Glutamatergic neuron (in vitro differentiated cells): ENCODE measurements around the gene C17orf100. TPM values are rescaled to one million over a fixed set of nuclear protein-coding genes. Genes with fewer than 3 reads are reported as not detected.

Source experiments
- DNase-seq: peaks from one replicate; pipeline ENCODE4 v3.0.0; 2022
- H3K27ac Mint-ChIP-seq: one replicate; pipeline ENCODE4 v1.8.0; 2020; ENCODE audit warnings: mild to moderate bottlenecking, mixed read lengths, inconsistent platforms; ENCODE audit not compliant: unreplicated experiment
- H3K27me3 Mint-ChIP-seq: one replicate; pipeline ENCODE4 v1.8.0; 2020; ENCODE audit warnings: mild to moderate bottlenecking, moderate library complexity, mixed read lengths, inconsistent platforms; ENCODE audit not compliant: unreplicated experiment
- H3K36me3 Mint-ChIP-seq: one replicate; pipeline ENCODE4 v1.8.0; 2020; ENCODE audit warnings: mild to moderate bottlenecking, mixed read lengths, inconsistent platforms; ENCODE audit not compliant: unreplicated experiment
- H3K4me1 Mint-ChIP-seq: one replicate; pipeline ENCODE4 v1.8.0; 2020; ENCODE audit warnings: mild to moderate bottlenecking, low read depth, mixed read lengths, inconsistent platforms; ENCODE audit not compliant: unreplicated experiment
- H3K4me3 Mint-ChIP-seq: one replicate; pipeline ENCODE4 v1.8.0; 2020; ENCODE audit warnings: mild to moderate bottlenecking, mixed read lengths, inconsistent platforms; ENCODE audit not compliant: unreplicated experiment
- H3K9me3 Mint-ChIP-seq: one replicate; pipeline ENCODE4 v1.8.0; 2020; ENCODE audit warnings: mild to moderate bottlenecking, moderate library complexity, mixed read lengths, inconsistent platforms; ENCODE audit not compliant: unreplicated experiment
- CTCF ChIP-seq: fragments of 200-600 bp; sonication (generic); IDR thresholded peaks from one replicate; pipeline ENCODE4 v1.5.0; 2021; ENCODE audit not compliant: partially characterized antibody, unreplicated experiment
- total RNA-seq: library from RNA; stranded (reverse); fragmentation: NEBNext Ultra II Directional; extraction: Animal tissue kit (Norgen Biotek cat#: 25700); gene quantifications from one replicate; pipeline ENCODE4 v1.2.1, GENCODE V29; 2021; ENCODE audit not compliant: unreplicated experiment

Gene C17orf100
- total RNA-seq, 1 donor from 2014 or later: 4.6 TPM

- no peak for DNase-seq
- Mint-ChIP-seq H3K9me3 (no peaks in the 10 kb centered on the region), H3K27ac (no peak overlapping the region), H3K36me3 (peaks cover 9% of the 10 kb centered on the region), H3K4me1 (no peaks in the 10 kb centered on the region), H3K27me3 (no peaks in the 10 kb centered on the region), H3K4me3 (no peak overlapping the region)
- TF ChIP-seq CTCF: no peak
Observed at GRCh38 chr17:6630390-6630789, 21.2 kb upstream of the C17orf100 start.

- Mint-ChIP-seq H3K4me1 (no peaks in the 10 kb centered on the region), H3K27me3 (no peaks in the 10 kb centered on the region), H3K4me3 (no peak overlapping the region), H3K27ac (no peak overlapping the region), H3K36me3 (peaks cover 9% of the 10 kb centered on the region), H3K9me3 (no peaks in the 10 kb centered on the region)
- no peak for TF ChIP-seq CTCF
- DNase-seq: no peak
Observed at GRCh38 chr17:6632530-6632929, 19.0 kb upstream of the C17orf100 start.

GRCh38 chr17:6633263-6633662, 18.3 kb upstream of the C17orf100 start:
- H3K27ac Mint-ChIP-seq: no peak overlapping the region
- H3K9me3 Mint-ChIP-seq: no peaks in the 10 kb centered on the region
- no peak for DNase-seq
- no peak overlapping the region for H3K4me3 Mint-ChIP-seq
- TF ChIP-seq CTCF: no peak
- H3K36me3 Mint-ChIP-seq: peaks cover 9% of the 10 kb centered on the region
- no peaks in the 10 kb centered on the region for H3K4me1 Mint-ChIP-seq
- H3K27me3 Mint-ChIP-seq: peaks cover 4% of the 10 kb centered on the region

GRCh38 chr17:6636105-6636504, 15.5 kb upstream of the C17orf100 start:
- no peak overlapping the region for H3K27ac Mint-ChIP-seq
- no peaks in the 10 kb centered on the region for H3K9me3 Mint-ChIP-seq
- peaks cover 9% of the 10 kb centered on the region for H3K36me3 Mint-ChIP-seq
- no peak for TF ChIP-seq CTCF
- H3K4me3 Mint-ChIP-seq: no peak overlapping the region
- no peaks in the 10 kb centered on the region for H3K4me1 Mint-ChIP-seq
- DNase-seq: no peak
- peaks cover 7% of the 10 kb centered on the region for H3K27me3 Mint-ChIP-seq

- H3K4me1 Mint-ChIP-seq: peaks cover 1% of the 10 kb centered on the region
- H3K27me3 Mint-ChIP-seq: peaks cover 10% of the 10 kb centered on the region
- TF ChIP-seq CTCF: no peak
- H3K27ac Mint-ChIP-seq: no peak overlapping the region
- no peak overlapping the region for H3K4me3 Mint-ChIP-seq
- DNase-seq: no peak
- H3K9me3 Mint-ChIP-seq: no peaks in the 10 kb centered on the region
- H3K36me3 Mint-ChIP-seq: peaks cover 9% of the 10 kb centered on the region
Observed at GRCh38 chr17:6636616-6637457, 14.7 kb upstream of the C17orf100 start.
